T follicular helper cell (primary cell): ENCODE data around the gene SAMD11.

Experiments
- DNase-seq: peaks from one replicate; pipeline ENCODE4 v3.0.0-alpha.2; 2020; ENCODE audit warnings: low read depth

Gene SAMD11

DNA sequence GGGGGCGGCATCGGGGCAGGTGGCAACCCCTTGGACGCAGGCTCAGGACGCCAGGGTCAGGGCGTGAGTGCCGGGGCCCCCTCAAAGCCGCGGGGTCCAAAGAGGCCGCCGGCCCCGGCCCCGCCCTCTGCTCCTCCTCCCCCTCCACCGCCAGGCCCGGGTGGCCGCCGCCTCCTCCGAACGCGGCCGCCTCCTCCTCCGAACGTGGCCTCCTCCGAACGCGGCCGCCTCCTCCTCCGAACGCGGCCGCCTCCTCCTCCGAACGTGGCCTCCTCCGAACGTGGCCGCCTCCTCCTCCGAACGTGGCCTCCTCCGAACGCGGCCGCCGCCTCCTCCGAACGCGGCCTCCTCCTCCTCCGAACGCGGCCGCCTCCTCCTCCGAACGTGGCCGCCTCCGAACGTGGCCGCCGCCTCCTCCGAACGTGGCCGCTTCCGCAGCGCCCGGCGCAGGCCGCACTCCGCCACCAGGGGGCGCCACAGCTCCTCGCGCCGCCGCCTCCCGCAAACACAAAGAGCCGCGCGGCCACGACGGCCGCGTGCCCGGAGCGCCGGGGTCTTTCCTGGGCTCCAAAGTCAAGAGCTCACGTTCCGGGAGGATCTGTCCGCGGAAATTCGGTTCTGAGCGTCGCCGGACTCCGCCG is 19.3 kb upstream of the SAMD11 start:
- peak; percentile 74 for DNase-seq

DNA sequence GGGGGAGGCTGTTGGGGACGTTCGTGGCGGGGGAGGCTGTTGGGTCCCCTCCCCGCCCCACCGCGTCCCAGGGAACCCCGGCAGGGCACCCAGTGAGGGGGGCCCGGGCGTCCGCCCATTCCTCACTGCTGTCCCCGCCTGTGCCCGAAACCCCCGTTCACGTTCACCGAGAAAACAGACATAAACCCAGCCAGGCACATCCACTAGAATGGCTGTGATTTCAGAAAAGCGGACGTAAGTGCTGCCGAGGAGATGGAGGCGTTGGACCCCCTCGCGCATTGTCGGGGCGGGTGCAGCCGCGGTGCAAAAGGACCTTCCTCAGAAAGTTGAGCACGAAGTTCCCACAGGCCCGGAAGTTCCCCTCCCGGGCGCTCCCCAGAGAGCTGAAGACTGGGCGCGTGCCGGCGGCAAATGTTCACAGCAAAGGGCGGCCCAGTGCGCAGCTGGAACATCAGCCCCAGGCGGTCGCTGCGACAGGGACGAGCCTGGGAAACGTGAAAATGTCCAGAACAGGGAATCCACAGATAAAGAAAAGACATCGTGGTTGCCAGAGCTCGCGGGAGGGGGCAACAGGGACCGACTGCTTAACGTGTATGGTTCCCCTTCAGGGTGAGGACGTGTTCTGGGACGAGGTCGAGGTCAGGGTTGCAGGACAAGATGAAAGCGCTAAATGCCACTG is 18.5 kb upstream of the SAMD11 start:
- no peak for DNase-seq

DNA sequence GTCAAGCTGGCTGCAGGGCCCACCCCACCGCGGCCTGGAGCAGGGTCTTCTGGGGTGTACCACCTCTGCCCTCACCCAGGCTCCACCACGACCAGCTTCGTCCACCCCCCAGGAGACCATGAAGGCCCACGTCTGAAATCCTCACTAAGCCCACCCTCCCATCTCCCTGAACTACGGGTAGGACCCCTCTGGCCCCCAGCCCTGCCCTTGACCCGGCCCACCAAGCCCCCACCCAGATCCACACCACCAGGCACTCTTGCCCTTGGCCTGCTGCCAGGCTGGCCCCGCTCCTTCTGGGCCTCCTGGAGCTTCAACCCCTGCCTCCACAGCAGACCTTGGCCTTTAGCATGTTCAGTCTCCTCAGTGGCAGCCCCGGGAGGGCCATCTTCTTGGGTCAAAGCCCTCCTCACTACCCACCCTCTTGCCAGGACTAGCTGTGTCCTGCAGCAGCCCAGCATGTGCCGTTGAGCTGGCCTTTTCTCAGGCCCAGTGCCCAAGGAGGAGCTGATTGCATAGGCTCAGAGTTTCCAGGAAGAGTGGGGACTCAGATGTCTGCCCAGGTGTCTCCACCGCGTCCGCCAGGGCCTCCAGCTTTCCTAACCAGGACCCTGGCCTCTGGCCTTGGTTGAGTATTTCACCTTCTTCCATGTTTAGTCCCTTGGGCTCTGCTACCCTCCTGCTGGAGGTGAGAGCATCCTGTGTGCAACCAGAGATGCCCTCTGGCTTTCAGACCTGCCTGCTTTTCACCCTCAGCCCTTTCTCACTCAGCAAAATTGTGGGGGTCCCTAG is 17.7 kb upstream of the SAMD11 start:
- no peak for DNase-seq

DNA sequence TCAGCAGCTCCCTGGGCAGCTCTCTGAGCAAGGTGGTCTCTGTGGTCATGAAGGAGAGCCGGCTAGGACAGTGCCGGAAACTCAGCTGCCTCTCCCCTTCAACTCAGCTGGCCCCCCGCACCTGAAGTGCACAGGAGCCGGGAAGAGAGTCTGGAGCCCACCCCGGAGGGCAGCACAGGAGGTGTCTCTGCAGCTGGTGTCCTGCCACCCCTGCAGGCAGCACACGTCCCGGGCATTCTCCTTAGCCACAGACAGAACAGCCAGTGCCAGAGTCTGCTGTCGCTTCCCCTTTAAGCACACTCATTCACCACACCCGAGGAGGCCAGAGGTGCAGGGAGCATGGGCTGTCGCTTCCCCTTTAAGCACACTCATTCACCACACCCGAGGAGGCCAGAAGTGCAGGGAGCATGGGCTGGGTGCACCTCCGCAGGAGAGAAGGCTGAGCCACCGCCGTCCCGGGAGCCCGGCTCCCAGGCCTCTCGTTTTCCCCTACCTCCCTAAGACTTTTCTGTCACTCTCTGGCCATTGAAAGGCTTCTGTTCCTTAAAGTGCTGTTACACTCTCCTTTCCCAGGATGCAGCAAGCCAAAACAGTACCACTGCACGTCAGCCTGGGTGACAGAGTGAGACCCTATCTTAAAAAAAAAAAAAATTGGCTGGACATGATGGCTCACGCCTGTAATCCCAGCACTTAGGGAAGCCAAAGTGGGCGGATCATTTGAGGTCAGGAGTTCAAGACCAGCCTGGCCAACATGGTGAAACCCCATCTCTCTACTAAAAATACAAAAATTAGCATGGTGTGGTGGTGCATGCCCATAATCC is 16.9 kb upstream of the SAMD11 start:
- no peak for DNase-seq

DNA sequence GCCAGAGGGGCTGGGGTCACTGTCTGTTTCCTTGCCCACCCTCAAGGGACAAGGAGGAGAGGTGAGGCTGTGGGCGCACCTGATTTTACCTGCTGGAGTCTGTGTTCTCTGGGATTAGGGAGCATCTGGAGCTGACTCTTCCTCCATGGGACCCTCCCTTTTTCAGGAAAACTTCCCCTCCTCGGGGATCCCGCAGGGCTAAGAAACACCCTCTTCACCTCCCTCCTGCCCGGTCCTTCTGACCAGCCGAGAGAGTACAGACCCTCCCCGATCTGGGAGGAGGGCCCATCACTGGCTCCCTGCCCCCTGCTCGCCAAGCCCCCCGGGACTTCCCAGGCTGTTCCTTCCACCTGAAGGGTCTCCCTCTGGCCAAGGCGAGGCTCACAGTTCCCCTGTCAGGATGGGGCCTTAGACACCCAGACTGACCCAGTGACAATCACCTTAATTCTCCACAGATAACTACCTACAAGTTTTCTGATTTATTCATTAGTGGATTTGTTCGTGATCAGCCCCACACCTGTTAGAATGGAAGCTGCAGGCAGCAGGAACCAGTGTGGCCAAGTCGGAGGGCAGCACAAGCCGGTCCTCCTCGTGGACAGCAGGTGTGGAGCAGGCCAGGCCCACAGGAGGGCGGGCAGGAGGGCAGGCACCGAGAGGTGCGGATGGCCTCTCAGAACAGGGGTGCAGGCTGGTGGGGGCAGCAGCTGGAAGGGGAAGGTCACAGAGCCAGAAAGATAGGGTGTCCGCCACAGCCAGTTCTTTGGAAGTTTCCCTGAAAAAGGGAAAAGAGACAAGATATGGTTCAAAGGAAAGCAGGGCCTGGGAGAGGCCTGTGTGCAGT is 15.9 kb upstream of the SAMD11 start:
- no peak for DNase-seq

DNA sequence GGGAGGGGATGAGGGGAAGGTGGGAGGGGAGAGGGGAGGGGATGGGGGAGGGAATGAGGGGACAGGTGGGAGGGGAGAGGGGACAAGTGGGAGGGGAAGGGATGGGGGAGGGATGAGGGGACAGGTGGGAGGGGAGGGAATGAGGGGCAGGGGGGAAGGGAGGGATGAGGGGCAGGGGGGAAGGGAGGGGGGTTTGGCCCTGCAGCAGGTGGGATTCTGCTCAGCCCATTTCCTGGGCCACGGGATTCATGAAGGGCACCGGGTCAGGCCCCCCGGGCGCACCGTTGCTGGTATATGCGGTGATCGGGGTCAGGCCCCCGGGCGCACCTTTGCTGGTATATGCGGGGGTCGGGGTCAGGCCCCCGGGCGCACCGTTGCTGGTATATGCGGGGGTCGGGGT is 15.1 kb upstream of the SAMD11 start:
- no peak for DNase-seq

DNA sequence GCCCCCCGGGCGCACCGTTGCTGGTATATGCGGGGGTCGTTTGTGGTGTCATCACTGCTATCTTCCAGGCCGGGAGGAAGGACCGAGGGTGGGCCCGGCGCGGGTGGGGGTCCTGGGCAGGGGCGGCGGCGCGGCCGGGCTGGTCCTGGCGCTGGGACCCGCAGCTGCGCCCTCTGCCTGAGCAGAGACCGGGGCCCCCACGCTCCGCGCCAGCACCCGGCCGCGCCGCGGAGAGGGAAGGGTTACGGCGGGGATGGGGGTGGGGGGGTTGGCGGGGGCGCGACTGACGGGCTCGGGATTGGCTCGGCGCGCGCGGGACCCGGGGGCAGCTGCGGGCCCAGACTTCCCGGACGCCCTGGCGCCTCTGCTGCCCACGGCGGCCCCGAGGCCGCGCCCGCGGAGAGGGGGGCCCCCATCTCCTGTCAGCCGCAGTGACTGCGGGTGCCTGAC is 13.8 kb upstream of the SAMD11 start:
- no peak for DNase-seq

DNA sequence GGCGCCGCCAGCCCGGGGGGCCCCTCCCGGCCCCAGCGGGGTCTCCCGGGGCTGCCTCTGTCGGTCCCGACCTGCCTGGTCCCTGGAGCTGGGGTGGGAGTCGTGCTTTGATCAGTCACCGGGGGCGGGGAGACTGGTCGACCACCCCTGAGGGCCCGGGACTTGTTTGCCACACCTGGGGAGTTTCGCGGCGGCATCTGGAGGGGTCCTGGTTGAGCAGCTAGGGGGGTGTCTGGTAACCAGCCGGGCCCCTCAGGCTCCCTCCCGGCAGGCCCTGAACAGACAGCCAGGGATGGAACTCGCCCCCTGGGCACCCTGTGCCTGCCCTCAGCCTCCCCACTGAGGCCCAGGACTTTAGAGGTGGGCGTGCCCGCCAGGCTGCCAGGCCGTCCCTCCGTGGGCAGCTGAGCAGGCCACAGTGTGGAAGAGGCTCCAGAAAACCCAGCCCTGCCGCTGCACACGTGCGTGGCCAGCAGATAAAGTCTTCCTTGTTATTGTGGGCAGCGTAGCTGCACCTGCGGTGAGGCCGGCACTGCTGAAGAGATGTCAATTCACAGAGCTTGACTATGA is 13.3 kb upstream of the SAMD11 start:
- no peak for DNase-seq

DNA sequence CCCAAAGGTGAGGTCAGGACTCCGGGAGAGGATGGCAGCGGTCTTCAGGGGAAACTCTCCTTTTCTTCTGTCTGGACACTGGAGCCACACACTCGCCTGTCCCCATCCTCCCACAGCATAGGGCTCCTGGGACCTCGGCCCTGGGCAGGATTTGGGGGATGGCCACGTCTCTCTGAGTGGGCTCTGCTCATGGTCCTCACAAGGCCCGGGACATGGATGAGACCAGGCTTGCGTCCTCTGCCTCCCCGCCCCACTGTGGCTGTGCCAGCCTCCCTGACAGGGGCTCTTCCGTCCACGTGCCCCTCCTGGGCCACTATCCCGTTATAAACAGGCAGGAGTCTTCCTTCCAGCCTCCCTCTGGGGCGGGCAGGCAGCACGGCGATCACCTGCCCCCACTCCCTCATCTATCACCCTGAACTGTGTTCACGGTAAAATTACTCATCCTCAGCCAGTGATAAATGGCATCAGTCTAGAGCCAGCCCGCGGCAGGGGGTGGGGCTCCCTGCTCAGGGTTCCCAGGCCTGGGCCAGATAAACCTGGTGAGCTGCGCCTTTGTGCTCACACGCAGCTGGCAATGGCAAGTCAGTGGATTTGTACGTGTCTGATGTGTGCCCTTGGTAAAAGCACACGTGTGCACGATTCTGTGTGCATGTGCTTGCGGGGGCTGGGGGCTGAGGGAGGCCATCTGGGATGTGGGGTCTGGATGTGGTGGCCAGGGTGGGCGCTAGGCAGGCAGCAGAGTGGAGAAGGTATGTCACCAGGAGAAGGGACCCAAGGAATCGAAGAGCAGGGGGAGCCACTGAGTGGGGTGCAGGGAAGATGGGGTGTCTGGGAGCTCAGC is 12.6 kb upstream of the SAMD11 start:
- DNase-seq, result no peak

DNA sequence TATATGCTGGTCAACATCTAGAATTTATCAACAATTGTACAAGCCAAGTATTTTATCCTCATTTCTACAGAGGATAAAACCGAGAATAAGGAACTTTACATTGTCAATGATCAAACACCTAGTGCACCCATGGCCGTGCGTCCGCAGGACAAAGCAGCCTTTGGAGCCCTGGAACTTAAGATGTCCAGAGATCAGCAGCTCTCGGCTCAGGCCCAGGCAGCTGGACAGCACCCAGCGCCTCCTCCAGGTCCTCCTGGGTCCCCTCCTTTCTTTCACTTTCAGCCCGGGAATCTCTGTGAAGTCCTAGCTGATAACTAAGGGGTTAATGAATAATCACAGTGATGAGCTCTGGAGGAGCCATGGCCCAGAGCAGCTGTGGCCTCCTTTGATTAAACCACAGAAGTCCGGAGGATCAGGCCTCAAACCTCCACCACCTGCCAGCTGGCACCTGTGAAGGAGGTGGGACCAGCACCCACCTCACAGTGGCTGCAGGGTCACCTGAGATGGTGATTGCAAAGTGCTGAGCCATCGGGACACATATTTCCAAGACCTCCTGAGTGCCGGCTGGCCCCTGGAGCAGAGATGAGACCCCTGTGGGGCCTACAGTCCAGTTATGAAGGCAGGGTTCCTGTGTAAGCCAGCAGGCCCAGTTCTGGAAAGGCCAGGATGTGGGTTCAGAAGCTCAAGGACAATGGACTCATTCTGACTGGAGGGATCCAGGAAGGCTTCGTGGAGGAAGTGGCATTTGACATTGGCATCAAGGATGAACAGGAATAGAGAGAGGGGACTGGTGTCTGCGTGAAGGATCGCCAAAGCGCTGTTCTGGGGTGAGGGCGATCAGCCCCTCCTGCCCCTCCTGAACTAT is 11.6 kb upstream of the SAMD11 start:
- DNase-seq, result no peak

DNA sequence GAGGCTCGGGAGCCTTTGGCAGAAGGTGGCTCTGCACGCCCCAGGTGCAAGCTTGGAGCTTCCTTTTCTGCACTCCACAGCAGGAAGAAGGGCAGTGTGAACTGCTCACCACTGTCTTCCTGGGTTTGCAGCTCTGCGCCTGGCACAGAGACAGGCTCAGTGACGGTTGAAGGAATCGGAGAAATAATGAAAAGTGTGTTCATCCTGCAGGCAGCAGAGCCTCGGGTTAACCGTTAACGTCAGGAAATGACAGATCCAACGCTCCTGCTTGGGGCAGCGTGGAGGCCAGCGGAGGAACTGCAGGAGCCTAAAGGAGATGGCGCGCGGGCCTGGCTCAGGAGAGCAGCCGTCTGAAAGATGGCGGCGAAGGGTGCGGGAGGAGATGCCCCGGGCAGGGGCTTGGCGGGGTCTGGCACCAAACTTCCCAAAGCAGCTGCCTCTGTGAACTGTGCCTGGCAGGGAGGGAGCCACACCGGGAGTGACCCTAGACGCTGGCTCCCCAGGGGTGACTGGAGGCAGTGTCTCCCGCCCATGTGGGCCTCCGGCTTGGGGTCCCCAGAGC is 10.9 kb upstream of the SAMD11 start:
- DNase-seq, result no peak

DNA sequence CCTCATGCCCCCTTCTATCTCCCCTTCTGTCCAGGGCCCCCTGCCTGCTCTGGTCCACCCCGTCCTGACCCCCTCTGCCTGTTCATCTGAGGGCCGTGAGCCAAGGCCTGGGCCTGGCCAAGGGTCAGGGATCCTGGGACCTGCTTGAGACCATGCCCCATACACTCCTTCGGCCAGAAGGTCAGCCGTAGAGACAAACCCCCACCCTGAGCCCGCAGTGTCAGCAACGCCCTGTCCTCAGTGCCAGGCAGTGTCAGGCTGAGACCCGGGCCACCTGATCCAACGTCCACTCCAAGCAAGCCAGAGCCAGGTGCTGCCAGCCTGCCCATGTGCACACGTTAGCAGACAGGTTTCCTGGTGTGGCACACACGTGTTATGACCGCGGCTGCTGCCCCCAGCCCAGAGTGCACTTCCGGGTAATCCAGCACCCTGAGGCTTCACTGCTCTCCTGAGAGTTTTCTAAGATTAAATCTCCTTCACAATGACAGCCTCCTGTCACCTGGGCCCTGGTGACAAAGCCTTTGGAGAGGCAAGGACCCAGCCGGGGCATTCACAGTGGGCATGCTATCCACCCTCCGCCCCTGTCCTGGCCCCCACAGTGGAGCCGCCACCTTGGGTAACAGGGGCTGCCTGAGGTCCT is 10.1 kb upstream of the SAMD11 start:
- no peak for DNase-seq

DNA sequence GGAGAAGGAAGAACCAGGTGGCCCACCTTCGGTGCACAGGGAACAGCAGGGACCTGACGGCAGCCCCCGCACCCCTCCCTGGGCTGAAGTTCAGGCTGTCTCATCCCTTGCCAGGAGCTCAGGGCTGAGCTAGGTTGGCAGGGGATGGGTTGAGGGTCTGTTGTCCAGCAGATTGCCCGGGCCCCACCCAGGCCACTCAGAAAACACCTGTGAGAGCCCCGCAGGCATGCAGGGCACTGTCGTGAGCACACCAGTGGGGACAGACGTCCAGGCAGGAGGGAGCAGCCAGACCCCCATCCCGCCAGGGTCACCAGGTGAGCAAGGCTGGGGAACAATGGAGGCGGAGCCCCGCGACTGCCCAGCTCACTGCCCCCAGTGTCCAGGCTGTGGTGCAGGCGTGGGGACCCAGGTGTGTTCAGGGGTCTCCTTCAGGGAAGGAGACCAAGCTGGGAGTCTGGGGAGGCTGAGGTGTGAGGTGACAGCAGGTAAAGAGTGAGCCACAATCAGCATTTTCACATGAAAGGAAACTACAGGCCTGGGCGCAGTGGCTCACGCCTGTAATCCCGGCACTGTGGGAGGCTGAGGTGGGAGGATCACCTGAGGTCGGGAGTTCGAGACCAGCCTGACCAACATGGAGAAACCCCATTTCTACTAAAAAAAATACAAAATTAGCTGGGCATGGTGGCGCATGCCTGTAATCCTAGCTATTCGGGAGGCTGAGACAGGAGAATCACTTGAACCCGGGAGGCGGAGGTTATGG is 9.4 kb upstream of the SAMD11 start:
- DNase-seq, result no peak

DNA sequence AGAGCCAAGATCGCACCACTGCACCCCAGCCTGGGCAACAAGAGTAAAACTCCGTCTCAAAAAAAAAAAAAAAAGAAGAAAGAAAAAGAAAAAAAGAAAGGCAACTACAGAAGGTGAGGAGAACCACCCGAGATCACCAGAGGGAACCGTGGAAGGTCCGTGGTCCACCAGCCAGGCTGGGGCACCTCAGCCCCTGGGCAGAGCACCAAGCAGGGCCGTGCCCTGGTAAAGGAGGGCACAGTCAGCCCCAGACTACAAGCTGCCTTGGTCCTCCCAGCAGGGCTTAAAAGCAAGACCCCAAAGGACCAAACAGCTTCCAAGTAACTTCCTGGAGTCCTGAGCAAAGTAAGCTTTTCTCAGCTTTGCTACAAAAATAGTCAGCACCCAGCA is 8.8 kb upstream of the SAMD11 start:
- DNase-seq, result no peak

DNA sequence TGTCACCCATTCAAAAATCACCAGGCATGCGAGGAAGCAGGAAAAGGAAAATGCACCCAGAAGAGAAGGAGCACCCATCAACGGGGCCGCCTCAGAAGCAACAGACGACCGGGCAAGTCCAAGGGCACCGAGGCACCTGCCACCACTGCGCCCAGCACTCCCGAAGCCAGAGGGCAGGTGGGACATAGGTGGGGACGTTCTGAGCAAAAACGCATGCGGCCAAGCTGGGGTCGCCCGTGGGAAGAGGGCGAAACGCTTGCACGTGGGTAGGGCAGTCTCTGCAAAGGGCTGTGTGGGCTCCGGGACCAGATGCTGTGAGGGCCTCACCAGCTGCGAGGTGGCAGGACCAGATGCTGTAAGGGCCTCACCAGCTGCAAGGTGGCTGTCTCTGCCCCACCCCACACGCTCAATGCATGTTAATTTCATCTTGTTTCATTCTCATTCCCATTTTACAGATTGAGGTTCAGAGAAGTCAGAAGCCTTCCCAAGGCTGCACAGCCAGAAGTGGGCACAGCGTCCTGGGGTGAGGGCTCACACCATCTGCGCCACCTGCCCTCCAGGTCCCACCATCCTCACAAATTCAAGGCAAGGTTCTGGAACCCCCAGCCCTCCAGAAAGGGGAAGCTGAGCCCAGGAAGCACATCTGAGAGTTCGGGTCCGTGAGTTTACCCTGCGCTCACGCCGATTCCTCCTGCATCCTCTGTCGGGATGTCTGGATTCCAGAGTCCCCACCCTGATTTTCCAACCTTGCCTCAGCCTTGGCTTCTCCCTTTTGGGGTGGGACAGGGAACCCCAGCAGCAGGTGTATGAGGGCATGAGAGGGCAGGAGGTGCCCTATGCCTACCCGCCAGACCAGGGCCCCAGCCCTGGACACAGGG is 8.2 kb upstream of the SAMD11 start:
- DNase-seq, result no peak
